ENCODE results near the gene TCOF1.

TCOF1 gene

GRCh38 chr5:150319484-150319790 lies 38.1 kb upstream of the TCOF1 start:
- TF ChIP-seq CTCF (IDR thresholded peaks at IDR 0.05; ENCODE audit: extremely low read depth, missing control alignments) = no peak
- DNase-seq (ENCODE audit: low spot score) = no peak

- DNase-seq (ENCODE audit: low spot score) = no peak
- no peak for TF ChIP-seq CTCF (IDR thresholded peaks at IDR 0.05; ENCODE audit: extremely low read depth, missing control alignments)
Measured at GRCh38 chr5:150320044-150320613, 37.4 kb upstream of the TCOF1 start.

DNA sequence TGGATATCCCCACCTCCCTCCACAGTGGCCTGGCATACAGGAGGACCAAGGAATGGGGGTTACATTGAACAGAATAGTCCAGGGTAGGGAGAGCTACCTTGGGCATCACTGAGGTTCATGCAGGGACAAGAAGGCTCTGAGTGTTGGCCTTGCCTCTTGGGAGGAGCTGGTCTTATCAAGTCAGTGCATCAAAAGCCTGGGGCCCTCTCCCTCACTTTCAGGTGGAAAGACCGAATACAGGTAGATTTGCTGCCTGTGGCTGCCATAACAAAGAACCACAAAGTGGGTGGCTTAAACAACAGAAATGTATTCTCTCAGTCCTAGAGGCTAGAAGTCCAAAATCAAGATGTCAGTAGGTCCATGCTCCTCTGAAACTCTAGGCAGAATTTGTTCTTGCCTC lies 36.3 kb upstream of the TCOF1 start:
- TF ChIP-seq CTCF (IDR thresholded peaks at IDR 0.05; ENCODE audit: extremely low read depth, missing control alignments) = no peak
- no peak for DNase-seq (ENCODE audit: low spot score)

DNA sequence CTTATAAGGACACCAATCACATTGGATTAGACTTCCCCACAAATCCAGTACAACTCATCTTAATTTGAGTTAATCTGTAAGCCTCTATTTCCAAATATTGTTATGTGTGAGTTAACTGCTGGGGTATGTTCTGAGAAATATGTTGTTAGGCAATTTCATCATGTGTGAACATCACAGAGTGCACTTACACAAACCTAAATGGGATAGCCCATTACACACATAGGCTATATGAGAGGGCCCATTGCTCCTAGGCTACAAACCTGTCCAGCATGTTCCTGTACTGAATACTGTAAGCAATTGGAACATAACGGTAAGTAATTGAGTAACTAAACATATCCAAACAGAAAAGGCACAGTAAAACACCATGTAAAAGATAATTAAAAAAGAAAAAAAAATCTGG lies 35.7 kb upstream of the TCOF1 start:
- no peak for DNase-seq (ENCODE audit: low spot score)
- no peak for TF ChIP-seq CTCF (IDR thresholded peaks at IDR 0.05; ENCODE audit: extremely low read depth, missing control alignments)

GRCh38 chr5:150322202-150322601 lies 35.3 kb upstream of the TCOF1 start:
- TF ChIP-seq CTCF (IDR thresholded peaks at IDR 0.05; ENCODE audit: extremely low read depth, missing control alignments) = no peak
- no peak for DNase-seq (ENCODE audit: low spot score)

- no peak for TF ChIP-seq CTCF (IDR thresholded peaks at IDR 0.05; ENCODE audit: extremely low read depth, missing control alignments)
- DNase-seq (ENCODE audit: low spot score) = no peak
Measured at GRCh38 chr5:150323092-150323491, 34.4 kb upstream of the TCOF1 start.

DNA sequence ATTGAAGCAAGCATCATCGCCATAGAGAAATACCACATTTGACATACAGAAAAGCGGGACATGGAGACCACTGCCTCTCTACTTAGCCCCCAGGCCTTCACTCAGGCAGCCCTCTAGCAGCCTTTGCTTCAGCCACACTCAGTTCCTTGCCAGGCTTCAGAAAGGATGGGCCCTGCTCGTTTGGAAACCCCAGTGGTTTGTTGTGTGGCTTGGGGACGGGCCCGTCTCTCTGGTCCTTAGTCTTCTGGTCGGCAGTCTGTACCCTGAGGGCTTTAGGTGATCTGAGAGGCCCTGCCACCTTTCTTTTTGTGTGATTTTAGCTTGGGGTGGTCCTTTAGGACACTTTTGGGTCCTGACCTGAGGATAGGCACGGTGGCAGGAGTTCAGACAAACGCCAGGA lies 33.7 kb upstream of the TCOF1 start:
- no peak for DNase-seq (ENCODE audit: low spot score)
- no peak for TF ChIP-seq CTCF (IDR thresholded peaks at IDR 0.05; ENCODE audit: extremely low read depth, missing control alignments)
